HCT116 (cell line): Measurements from ENCODE around the gene LDLR. TPM values are rescaled to one million over a fixed set of nuclear protein-coding genes. Genes with fewer than 3 reads are reported as not detected.

ENCODE experiments used
- ATAC-seq: fragments of 200-7000 bp; cut with Tn5 transposase; 2 replicates; pipeline ENCODE4 v1.9.1; 2020; ENCODE audit warnings: mild to moderate bottlenecking, moderate library complexity
- BruUV-seq: library from RNA; stranded (reverse); fragments of 400-500 nt; replicated peaks from 2 replicates; lab custom pipeline; 2021; lab: Mats Ljungman, UMichigan
- CTCF ChIA-PET: fragments of 300-600 bp; sonication (Branson Sonifier 250); formaldehyde crosslinking; loops from one replicate; lab custom pipeline; 2021; ENCODE audit warnings: antibody characterized with exemption; lab: Charles Lee
- POLR2A ChIA-PET: fragments of 300-600, 350-600 bp; sonication (Branson Sonifier 250); formaldehyde crosslinking; loops from one replicate; lab custom pipeline; 2021; ENCODE audit warnings: antibody characterized with exemption; lab: Charles Lee
- RAD21 ChIA-PET, 2 experiments: fragments of 300-600 bp; sonication (Branson Sonifier 250); formaldehyde crosslinking; loops; one replicate each; lab custom pipeline; 2023; ENCODE audit warnings: low total read pairs in 2 of 2; ENCODE audit not compliant: uncharacterized antibody in 2 of 2, unreplicated experiment in 2 of 2, low non-redundant PET in 1 of 2; lab: Charles Lee
- DNase-seq: peaks from one replicate; pipeline ENCODE4 v3.0.0-alpha.2; 2010; ENCODE audit warnings: low read depth, low spot score
- H2AFZ ChIP-seq: fragments of 200-600 bp; shearing (Covaris generic), sonication (generic); 2 replicates; pipeline ENCODE4 v1.6.1; 2017; ENCODE audit warnings: low read depth, mixed run types, mixed read lengths, antibody characterized with exemption, low read length; ENCODE audit not compliant: poor library complexity, severe bottlenecking
- H3K27ac ChIP-seq: 2 replicates; pipeline ENCODE4 v1.5.1; 2012; ENCODE audit warnings: low read depth, low read length
- H3K27me3 ChIP-seq: fragments of 200-600 bp; sonication (generic); 2 replicates; pipeline ENCODE4 v1.6.1; 2016; ENCODE audit warnings: mixed run types, low read length, mixed read lengths; ENCODE audit not compliant: insufficient read depth
- H3K36me3 ChIP-seq, 2 experiments: fragments of 200-500 bp in 1 of 2; fragments of 200-600 bp in 1 of 2; sonication (Bioruptor generic) in 1 of 2; sonication (generic) in 1 of 2; 2 replicates each; pipeline versions ENCODE4 v1.5.1 to v1.6.1; 2014 to 2016; ENCODE audit warnings: low read length in 2 of 2, inconsistent platforms in 1 of 2, mixed read lengths in 1 of 2, mixed run types in 1 of 2; ENCODE audit not compliant: insufficient read depth in 2 of 2, control insufficient read depth in 1 of 2
- H3K4me1 ChIP-seq, 2 experiments: fragments of 200-600 bp in 1 of 2; sonication (generic) in 1 of 2; 2 replicates each; pipeline versions ENCODE4 v1.5.1 to v1.6.1; 2012 to 2017; ENCODE audit warnings: low read length in 2 of 2, inconsistent platforms in 1 of 2, mild to moderate bottlenecking in 1 of 2, mixed read lengths in 1 of 2, mixed run types in 1 of 2, moderate library complexity in 1 of 2; ENCODE audit not compliant: insufficient read depth in 2 of 2, control insufficient read depth in 1 of 2
- H3K4me2 ChIP-seq: fragments of 200-600 bp; sonication (generic); 2 replicates; pipeline ENCODE4 v1.6.1; 2017; ENCODE audit warnings: mixed run types, low read length, mixed read lengths
- H3K4me3 ChIP-seq, 2 experiments: fragments of 200-600 bp in 1 of 2; sonication (generic) in 1 of 2; replicated peaks in 1 of 2; 2 replicates each; pipeline ENCODE4 v1.5.1; 2011 to 2016; ENCODE audit warnings: low read length in 2 of 2, control low read depth in 1 of 2, low read depth in 1 of 2, mild to moderate bottlenecking in 1 of 2, mixed read lengths in 1 of 2, mixed run types in 1 of 2
- H3K79me2 ChIP-seq: fragments of 200-600 bp; sonication (generic); 2 replicates; pipeline ENCODE4 v1.6.1; 2017; ENCODE audit warnings: mild to moderate bottlenecking, mixed run types, low read length, moderate library complexity, mixed read lengths; ENCODE audit not compliant: insufficient read depth
- H3K9ac ChIP-seq: fragments of 200-600 bp; sonication (generic); 2 replicates; pipeline ENCODE4 v1.6.1; 2016; ENCODE audit warnings: low read length, mixed read lengths
- H3K9me2 ChIP-seq: fragments of 200-600 bp; sonication (generic), shearing (Covaris generic); 2 replicates; pipeline ENCODE4 v1.6.1; 2017; ENCODE audit warnings: mixed run types, mild to moderate bottlenecking, moderate library complexity; ENCODE audit not compliant: insufficient read depth
- H3K9me3 ChIP-seq, 2 experiments: fragments of 200-500 bp in 1 of 2; fragments of 200-600 bp in 1 of 2; sonication (Bioruptor generic) in 1 of 2; sonication (generic) in 1 of 2; 2 replicates each; pipeline ENCODE4 v1.6.1; 2014 to 2017; ENCODE audit warnings: low read length in 2 of 2, mixed read lengths in 2 of 2, inconsistent platforms in 1 of 2, low read depth in 1 of 2, mild to moderate bottlenecking in 1 of 2, mixed run types in 1 of 2, moderate library complexity in 1 of 2; ENCODE audit not compliant: control insufficient read depth in 1 of 2, insufficient read depth in 1 of 2
- H4K20me1 ChIP-seq: fragments of 200-600 bp; sonication (generic), shearing (Covaris generic); 2 replicates; pipeline ENCODE4 v1.6.1; 2017; ENCODE audit warnings: mixed run types, mild to moderate bottlenecking, moderate library complexity; ENCODE audit not compliant: insufficient read depth
- CEBPB ChIP-seq: IDR thresholded peaks from 2 replicates; pipeline ENCODE4 v1.6.1; 2012; ENCODE audit warnings: low read depth
- EGR1 ChIP-seq: IDR thresholded peaks from 2 replicates; pipeline ENCODE4 v1.6.1; 2012; ENCODE audit warnings: low read depth
- EZH2phosphoT487 ChIP-seq: fragments of 200-600 bp; IDR thresholded peaks from 2 replicates; pipeline ENCODE4 v1.6.1; 2018; ENCODE audit warnings: antibody characterized with exemption, borderline replicate concordance
- FOSL1 ChIP-seq: IDR thresholded peaks from 2 replicates; pipeline ENCODE4 v1.6.1; 2012; ENCODE audit warnings: low read depth
- JUND ChIP-seq: IDR thresholded peaks from 2 replicates; pipeline ENCODE4 v1.6.1; 2012
- POLR2A ChIP-seq: IDR thresholded peaks from 2 replicates; pipeline ENCODE4 v1.7.0; 2011; ENCODE audit warnings: borderline replicate concordance; ENCODE audit not compliant: insufficient read depth, insufficient read length; ENCODE audit errors: extremely low read depth
- POLR2AphosphoS5 ChIP-seq: IDR thresholded peaks from 2 replicates; pipeline ENCODE4 v1.6.1; 2011; ENCODE audit warnings: mild to moderate bottlenecking, low read depth, low read length, moderate library complexity
- RAD21 ChIP-seq: IDR thresholded peaks from 2 replicates; pipeline ENCODE4 v1.6.1; 2012; ENCODE audit warnings: low read depth, mild to moderate bottlenecking
- SIN3A ChIP-seq: IDR thresholded peaks from 2 replicates; pipeline ENCODE4 v1.6.1; 2012; ENCODE audit warnings: low read depth
- SRF ChIP-seq: IDR thresholded peaks from 2 replicates; pipeline ENCODE4 v1.6.1; 2012; ENCODE audit warnings: low read depth
- YY1 ChIP-seq: IDR thresholded peaks from 2 replicates; pipeline ENCODE4 v1.6.1; 2011; ENCODE audit warnings: low read length, low read depth, moderate library complexity, mild to moderate bottlenecking; ENCODE audit not compliant: insufficient replicate concordance; ENCODE audit errors: extremely low read depth
- intact Hi-C: fragments of 100-400 bp; cut with micrococcal nuclease; formaldehyde crosslinking; loops from 2 replicates; pipeline ENCODE4 v1.10.0; 2022
- total RNA-seq: library from RNA; stranded (reverse); gene quantifications from one replicate; pipeline ENCODE4 v1.2.1, GENCODE V29; 2021; ENCODE audit not compliant: unreplicated experiment
- TF ChIP-seq, protein P1 (sequence below): IDR thresholded peaks from 2 replicates; pipeline ENCODE4 v1.6.1; 2012
- TF ChIP-seq, protein P2 (sequence below): IDR thresholded peaks from 2 replicates; pipeline ENCODE4 v1.6.1; 2012
- TF ChIP-seq, protein P3 (sequence below), 3 experiments: fragments of 200-600 bp in 1 of 3; sonication (generic) in 1 of 3; IDR thresholded peaks in 2 of 3; conservative IDR thresholded peaks in 1 of 3; 2 replicates each; pipeline ENCODE4 v1.5.1; 2012 to 2017; ENCODE audit warnings: low read depth in 2 of 3, low read length in 2 of 3, antibody characterized with exemption in 1 of 3, borderline replicate concordance in 1 of 3, control low read depth in 1 of 3, mild to moderate bottlenecking in 1 of 3, mixed read lengths in 1 of 3, mixed run types in 1 of 3, moderate library complexity in 1 of 3; ENCODE audit not compliant: insufficient read depth in 1 of 3
- TF ChIP-seq, protein P4 (sequence below): IDR thresholded peaks from 2 replicates; pipeline ENCODE4 v1.6.1; 2012; ENCODE audit warnings: low read depth
- TF ChIP-seq, protein P5 (sequence below): IDR thresholded peaks from 2 replicates; pipeline ENCODE4 v1.6.1; 2011; ENCODE audit warnings: mild to moderate bottlenecking, low read length, moderate library complexity; ENCODE audit not compliant: insufficient replicate concordance; ENCODE audit errors: extremely low read depth

The LDLR gene
- total RNA-seq, 1 experiment from 2014 or later, result 92.4 TPM

DNA sequence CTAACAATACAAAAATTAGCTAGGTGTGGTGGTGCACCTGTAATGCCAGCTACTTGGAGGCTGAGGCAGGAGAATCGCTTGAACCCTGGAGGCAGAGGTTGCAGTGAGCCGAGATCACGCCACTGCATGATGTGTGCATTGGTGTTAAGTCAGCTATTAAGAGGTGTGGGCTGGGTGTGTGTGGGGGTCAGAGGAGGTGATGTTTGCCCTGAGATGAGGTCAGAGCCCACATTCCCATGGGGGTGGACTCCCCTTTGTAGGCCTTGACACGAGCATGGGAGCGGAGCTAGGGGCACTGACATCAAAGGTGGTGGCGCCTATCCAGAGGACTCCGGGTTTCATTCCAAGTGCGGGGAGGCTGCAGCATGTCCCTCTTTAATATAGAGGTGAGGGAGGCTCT, 34.6 kb upstream of the LDLR start:
- CTCF ChIA-PET, result no interaction called here
- Histone ChIP-seq H3K4me2 (no peak overlapping the region), H3K79me2 (peaks cover 3% of the 10 kb centered on the region; the same call in 1 of the 2 replicates), H4K20me1 (no peaks in the 10 kb centered on the region), H3K27me3 (no peaks in the 10 kb centered on the region), H3K9me3 (no peaks in the 10 kb centered on the region), H3K9ac (no peak overlapping the region), H3K36me3 (peaks cover 0 to 21% of the 10 kb centered on the region in 2 experiments; a peak in 2 of 4 replicates), H2AFZ (no peak overlapping the region), H3K4me3 (no peak overlapping the region), H3K27ac (no peak overlapping the region), H3K9me2 (no peaks in the 10 kb centered on the region), H3K4me1 (no peaks in the 10 kb centered on the region)
- intact Hi-C loops, result no loop called here
- RAD21 ChIA-PET, result no interaction called here
- ATAC-seq (no peak), DNase-seq (no peak)
- no TSS peak for BruUV-seq
- POLR2A ChIA-PET, result no interaction called here
- TF ChIP-seq SIN3A (no peak), RAD21 (no peak), CEBPB (no peak), EGR1 (no peak), FOSL1 (no peak), YY1 (no peak), EZH2phosphoT487 (no peak), POLR2AphosphoS5 (no peak), POLR2A (no peak), JUND (no peak), SRF (no peak)
- TF ChIP-seq, protein P1, sequence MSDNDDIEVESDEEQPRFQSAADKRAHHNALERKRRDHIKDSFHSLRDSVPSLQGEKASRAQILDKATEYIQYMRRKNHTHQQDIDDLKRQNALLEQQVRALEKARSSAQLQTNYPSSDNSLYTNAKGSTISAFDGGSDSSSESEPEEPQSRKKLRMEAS, result no peak
- TF ChIP-seq, protein P2, sequence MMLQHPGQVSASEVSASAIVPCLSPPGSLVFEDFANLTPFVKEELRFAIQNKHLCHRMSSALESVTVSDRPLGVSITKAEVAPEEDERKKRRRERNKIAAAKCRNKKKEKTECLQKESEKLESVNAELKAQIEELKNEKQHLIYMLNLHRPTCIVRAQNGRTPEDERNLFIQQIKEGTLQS, result no peak
- TF ChIP-seq, protein P3, sequence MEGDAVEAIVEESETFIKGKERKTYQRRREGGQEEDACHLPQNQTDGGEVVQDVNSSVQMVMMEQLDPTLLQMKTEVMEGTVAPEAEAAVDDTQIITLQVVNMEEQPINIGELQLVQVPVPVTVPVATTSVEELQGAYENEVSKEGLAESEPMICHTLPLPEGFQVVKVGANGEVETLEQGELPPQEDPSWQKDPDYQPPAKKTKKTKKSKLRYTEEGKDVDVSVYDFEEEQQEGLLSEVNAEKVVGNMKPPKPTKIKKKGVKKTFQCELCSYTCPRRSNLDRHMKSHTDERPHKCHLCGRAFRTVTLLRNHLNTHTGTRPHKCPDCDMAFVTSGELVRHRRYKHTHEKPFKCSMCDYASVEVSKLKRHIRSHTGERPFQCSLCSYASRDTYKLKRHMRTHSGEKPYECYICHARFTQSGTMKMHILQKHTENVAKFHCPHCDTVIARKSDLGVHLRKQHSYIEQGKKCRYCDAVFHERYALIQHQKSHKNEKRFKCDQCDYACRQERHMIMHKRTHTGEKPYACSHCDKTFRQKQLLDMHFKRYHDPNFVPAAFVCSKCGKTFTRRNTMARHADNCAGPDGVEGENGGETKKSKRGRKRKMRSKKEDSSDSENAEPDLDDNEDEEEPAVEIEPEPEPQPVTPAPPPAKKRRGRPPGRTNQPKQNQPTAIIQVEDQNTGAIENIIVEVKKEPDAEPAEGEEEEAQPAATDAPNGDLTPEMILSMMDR (IDR thresholded peaks at IDR 0.05 in 2 of 3, conservative IDR thresholded peaks at IDR 0.05 in 1 of 3; ENCODE audit: borderline replicate concordance in 1 of 3, insufficient read depth in 1 of 3, low read depth in 2 of 3, low read length in 2 of 3), result no peak
- TF ChIP-seq, protein P4, sequence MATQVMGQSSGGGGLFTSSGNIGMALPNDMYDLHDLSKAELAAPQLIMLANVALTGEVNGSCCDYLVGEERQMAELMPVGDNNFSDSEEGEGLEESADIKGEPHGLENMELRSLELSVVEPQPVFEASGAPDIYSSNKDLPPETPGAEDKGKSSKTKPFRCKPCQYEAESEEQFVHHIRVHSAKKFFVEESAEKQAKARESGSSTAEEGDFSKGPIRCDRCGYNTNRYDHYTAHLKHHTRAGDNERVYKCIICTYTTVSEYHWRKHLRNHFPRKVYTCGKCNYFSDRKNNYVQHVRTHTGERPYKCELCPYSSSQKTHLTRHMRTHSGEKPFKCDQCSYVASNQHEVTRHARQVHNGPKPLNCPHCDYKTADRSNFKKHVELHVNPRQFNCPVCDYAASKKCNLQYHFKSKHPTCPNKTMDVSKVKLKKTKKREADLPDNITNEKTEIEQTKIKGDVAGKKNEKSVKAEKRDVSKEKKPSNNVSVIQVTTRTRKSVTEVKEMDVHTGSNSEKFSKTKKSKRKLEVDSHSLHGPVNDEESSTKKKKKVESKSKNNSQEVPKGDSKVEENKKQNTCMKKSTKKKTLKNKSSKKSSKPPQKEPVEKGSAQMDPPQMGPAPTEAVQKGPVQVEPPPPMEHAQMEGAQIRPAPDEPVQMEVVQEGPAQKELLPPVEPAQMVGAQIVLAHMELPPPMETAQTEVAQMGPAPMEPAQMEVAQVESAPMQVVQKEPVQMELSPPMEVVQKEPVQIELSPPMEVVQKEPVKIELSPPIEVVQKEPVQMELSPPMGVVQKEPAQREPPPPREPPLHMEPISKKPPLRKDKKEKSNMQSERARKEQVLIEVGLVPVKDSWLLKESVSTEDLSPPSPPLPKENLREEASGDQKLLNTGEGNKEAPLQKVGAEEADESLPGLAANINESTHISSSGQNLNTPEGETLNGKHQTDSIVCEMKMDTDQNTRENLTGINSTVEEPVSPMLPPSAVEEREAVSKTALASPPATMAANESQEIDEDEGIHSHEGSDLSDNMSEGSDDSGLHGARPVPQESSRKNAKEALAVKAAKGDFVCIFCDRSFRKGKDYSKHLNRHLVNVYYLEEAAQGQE, result no peak
- TF ChIP-seq, protein P5, sequence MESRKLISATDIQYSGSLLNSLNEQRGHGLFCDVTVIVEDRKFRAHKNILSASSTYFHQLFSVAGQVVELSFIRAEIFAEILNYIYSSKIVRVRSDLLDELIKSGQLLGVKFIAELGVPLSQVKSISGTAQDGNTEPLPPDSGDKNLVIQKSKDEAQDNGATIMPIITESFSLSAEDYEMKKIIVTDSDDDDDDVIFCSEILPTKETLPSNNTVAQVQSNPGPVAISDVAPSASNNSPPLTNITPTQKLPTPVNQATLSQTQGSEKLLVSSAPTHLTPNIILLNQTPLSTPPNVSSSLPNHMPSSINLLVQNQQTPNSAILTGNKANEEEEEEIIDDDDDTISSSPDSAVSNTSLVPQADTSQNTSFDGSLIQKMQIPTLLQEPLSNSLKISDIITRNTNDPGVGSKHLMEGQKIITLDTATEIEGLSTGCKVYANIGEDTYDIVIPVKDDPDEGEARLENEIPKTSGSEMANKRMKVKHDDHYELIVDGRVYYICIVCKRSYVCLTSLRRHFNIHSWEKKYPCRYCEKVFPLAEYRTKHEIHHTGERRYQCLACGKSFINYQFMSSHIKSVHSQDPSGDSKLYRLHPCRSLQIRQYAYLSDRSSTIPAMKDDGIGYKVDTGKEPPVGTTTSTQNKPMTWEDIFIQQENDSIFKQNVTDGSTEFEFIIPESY, result no peak
